Upper lobe of right lung (tissue), 1 donor: ENCODE data around the gene DHRS13. TPM values are rescaled to one million over a fixed set of nuclear protein-coding genes. Genes with fewer than 3 reads are reported as not detected.

Experiments
- ATAC-seq: fragments of 200-7000 bp; cut with Tn5 transposase; one replicate; pipeline ENCODE4 v1.9.1; 2020; ENCODE audit warnings: mild to moderate bottlenecking, moderate library complexity
- DNase-seq: peaks from one replicate; pipeline ENCODE4 v3.0.0-alpha.2; 2020
- H3K27ac ChIP-seq: fragments of 200-600 bp; one replicate; pipeline ENCODE4 v1.8.0; 2022
- H3K27me3 ChIP-seq: fragments of 200-600 bp; one replicate; pipeline ENCODE4 v1.8.0; 2022; ENCODE audit warnings: mild to moderate bottlenecking
- H3K36me3 ChIP-seq: fragments of 200-600 bp; one replicate; pipeline ENCODE4 v1.8.0; 2022
- H3K4me1 ChIP-seq: fragments of 200-600 bp; one replicate; pipeline ENCODE4 v1.8.0; 2022
- H3K4me3 ChIP-seq: fragments of 200-600 bp; one replicate; pipeline ENCODE4 v1.8.0; 2022; ENCODE audit warnings: mild to moderate bottlenecking
- H3K9me3 ChIP-seq: fragments of 200-600 bp; one replicate; pipeline ENCODE4 v1.8.0; 2022
- intact Hi-C: fragments of 100-400 bp; cut with DNase I; formaldehyde crosslinking; loops from one replicate; pipeline ENCODE4 v1.11.0; 2022
- total RNA-seq: library from RNA; stranded (reverse); fragmentation: NEBNext Ultra II Directional; extraction: Animal tissue kit (Norgen Biotek cat#: 25700); gene quantifications from one replicate; pipeline ENCODE4 v1.2.1, GENCODE V29; 2021
- TF ChIP-seq, protein P1 (sequence below): fragments of 200-600 bp; IDR thresholded peaks from one replicate; pipeline ENCODE4 v1.8.0; 2022; ENCODE audit warnings: antibody characterized with exemption
- donor health status: DM: no; HTN: yes; CAD: no; lungs with severe emphysema.

DHRS13 gene
- total RNA-seq, 1 donor from 2014 or later: 12.8 TPM

DNA sequence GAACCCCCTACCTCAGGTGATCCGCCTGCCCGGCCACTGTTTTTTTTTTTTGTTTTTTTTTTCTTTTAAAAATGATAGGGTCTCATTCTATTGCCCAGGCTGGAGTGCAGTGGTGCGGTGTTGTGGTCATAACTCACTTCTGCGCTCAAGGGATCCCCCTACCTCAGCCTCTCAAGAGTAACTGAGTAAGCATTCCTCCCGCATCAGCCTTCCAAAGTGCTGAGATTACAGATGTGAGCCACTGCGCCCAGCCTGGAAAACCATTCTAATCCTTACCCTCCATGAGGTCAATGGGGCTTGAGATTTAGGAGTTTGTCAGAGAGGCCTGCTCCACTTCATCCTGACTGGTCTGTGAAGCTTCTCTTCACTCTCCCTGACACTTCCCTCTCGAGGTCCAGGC lies 35.6 kb downstream of the DHRS13 start:
- intact Hi-C loops: no loop called here
- H3K27me3 ChIP-seq: no peaks in the 10 kb centered on the region
- DNase-seq (no peak), ATAC-seq (no peak)
- H3K4me1 ChIP-seq: no peaks in the 10 kb centered on the region
- no peak overlapping the region for H3K4me3 ChIP-seq
- no peak overlapping the region for H3K27ac ChIP-seq
- no peaks in the 10 kb centered on the region for H3K9me3 ChIP-seq
- TF ChIP-seq, protein P1, sequence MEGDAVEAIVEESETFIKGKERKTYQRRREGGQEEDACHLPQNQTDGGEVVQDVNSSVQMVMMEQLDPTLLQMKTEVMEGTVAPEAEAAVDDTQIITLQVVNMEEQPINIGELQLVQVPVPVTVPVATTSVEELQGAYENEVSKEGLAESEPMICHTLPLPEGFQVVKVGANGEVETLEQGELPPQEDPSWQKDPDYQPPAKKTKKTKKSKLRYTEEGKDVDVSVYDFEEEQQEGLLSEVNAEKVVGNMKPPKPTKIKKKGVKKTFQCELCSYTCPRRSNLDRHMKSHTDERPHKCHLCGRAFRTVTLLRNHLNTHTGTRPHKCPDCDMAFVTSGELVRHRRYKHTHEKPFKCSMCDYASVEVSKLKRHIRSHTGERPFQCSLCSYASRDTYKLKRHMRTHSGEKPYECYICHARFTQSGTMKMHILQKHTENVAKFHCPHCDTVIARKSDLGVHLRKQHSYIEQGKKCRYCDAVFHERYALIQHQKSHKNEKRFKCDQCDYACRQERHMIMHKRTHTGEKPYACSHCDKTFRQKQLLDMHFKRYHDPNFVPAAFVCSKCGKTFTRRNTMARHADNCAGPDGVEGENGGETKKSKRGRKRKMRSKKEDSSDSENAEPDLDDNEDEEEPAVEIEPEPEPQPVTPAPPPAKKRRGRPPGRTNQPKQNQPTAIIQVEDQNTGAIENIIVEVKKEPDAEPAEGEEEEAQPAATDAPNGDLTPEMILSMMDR: no peak
- no peaks in the 10 kb centered on the region for H3K36me3 ChIP-seq

GRCh38 chr17:28865946-28866752 lies 36.7 kb downstream of the DHRS13 start:
- ATAC-seq (peak; percentile 32), DNase-seq (no peak)
- no peaks in the 10 kb centered on the region for H3K9me3 ChIP-seq
- no peak overlapping the region for H3K27ac ChIP-seq
- no peaks in the 10 kb centered on the region for H3K4me1 ChIP-seq
- TF ChIP-seq, protein P1: no peak
- intact Hi-C loops: no loop called here
- H3K36me3 ChIP-seq: peaks cover 5% of the 10 kb centered on the region
- H3K27me3 ChIP-seq: no peaks in the 10 kb centered on the region
- no peak overlapping the region for H3K4me3 ChIP-seq

- Histone ChIP-seq H3K27ac (no peak overlapping the region), H3K4me1 (no peaks in the 10 kb centered on the region), H3K27me3 (no peaks in the 10 kb centered on the region), H3K4me3 (no peak overlapping the region), H3K9me3 (no peaks in the 10 kb centered on the region), H3K36me3 (peaks cover 14% of the 10 kb centered on the region)
- intact Hi-C loops: no loop called here
- DNase-seq (no peak), ATAC-seq (peak; percentile 41)
- TF ChIP-seq, protein P1: no peak
Observed at GRCh38 chr17:28864991-28865849, 37.7 kb downstream of the DHRS13 start.

GRCh38 chr17:28863953-28864352 lies 38.9 kb downstream of the DHRS13 start:
- intact Hi-C loops: no loop called here
- TF ChIP-seq, protein P1: no peak
- Histone ChIP-seq H3K4me3 (no peak overlapping the region), H3K27ac (no peak overlapping the region), H3K36me3 (peaks cover 27% of the 10 kb centered on the region), H3K27me3 (no peaks in the 10 kb centered on the region), H3K9me3 (no peaks in the 10 kb centered on the region), H3K4me1 (no peaks in the 10 kb centered on the region)
- ATAC-seq: no peak
- DNase-seq: no peak

DNA sequence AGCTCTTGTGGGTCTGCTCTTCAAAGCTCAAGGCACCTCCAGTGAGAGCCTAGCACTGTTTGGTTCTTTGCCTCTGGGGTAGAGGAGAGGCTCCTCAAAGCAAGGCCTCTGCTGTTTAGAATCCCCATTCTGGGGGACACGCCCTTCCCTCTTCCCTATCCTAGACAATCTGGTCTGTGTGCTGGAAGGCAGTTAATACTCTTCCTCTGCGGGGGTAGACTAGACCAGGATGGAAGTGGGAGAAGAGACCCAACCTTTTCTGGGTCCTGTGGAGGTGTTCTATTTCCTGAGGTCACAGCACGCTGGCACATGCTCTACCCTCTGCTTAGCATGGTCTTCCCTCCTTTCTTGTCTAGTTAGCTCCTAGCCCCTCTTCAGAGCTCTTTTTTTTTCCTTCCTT lies 40.3 kb downstream of the DHRS13 start:
- H3K36me3 ChIP-seq: peaks cover 40% of the 10 kb centered on the region
- H3K9me3 ChIP-seq: no peaks in the 10 kb centered on the region
- no peaks in the 10 kb centered on the region for H3K27me3 ChIP-seq
- no peak overlapping the region for H3K4me3 ChIP-seq
- no peak for DNase-seq
- ATAC-seq: no peak
- intact Hi-C loops: no loop called here
- TF ChIP-seq, protein P1: no peak
- no peaks in the 10 kb centered on the region for H3K4me1 ChIP-seq
- no peak overlapping the region for H3K27ac ChIP-seq
